K562 (cell line): ENCODE data around the gene IKZF4. TPM values are rescaled to one million over a fixed set of nuclear protein-coding genes. Genes with fewer than 3 reads are reported as not detected.

Experiments
- AFF4 ChIP-seq: sonication (generic); formaldehyde crosslinking; IDR thresholded peaks from 2 replicates; pipeline ENCODE4 v1.8.0; 2023; ENCODE audit warnings: mild to moderate bottlenecking, missing genetic modification reagents
- CHCHD3 ChIP-seq: fragments of 250-450 bp; sonication (Bioruptor Pico); IDR thresholded peaks from 2 replicates; pipeline ENCODE4 v2.1.2; 2022; ENCODE audit warnings: mild to moderate bottlenecking
- CREB3L1 ChIP-seq: fragments of 450-650 bp; IDR thresholded peaks from 2 replicates; pipeline ENCODE4 v1.6.1; 2014; ENCODE audit warnings: low read depth, mild to moderate bottlenecking, moderate library complexity, borderline replicate concordance
- NFIC ChIP-seq: fragments of 450-650 bp; IDR thresholded peaks from 2 replicates; pipeline ENCODE4 v1.6.1; 2017; ENCODE audit warnings: mild to moderate bottlenecking, inconsistent platforms
- NRF1 ChIP-seq, 2 experiments: fragments of 450-650 bp; IDR thresholded peaks in 1 of 2; conservative IDR thresholded peaks in 1 of 2; 2 replicates each; pipeline ENCODE4 v1.6.1; 2014; ENCODE audit warnings: mild to moderate bottlenecking in 2 of 2
- PHF8 ChIP-seq: fragments of 200-600 bp; sonication (generic); IDR thresholded peaks from 2 replicates; pipeline ENCODE4 v1.6.1; 2012; ENCODE audit warnings: mixed run types, mild to moderate bottlenecking, inconsistent platforms, low read length, moderate library complexity, borderline replicate concordance
- POLR2B ChIP-seq: fragments of 450-650 bp; IDR thresholded peaks from 2 replicates; pipeline ENCODE4 v1.6.1; 2018; ENCODE audit warnings: low read depth; ENCODE audit not compliant: partially characterized antibody
- REST ChIP-seq, 2 experiments: fragments of 450-650 bp; formaldehyde crosslinking in 1 of 2; IDR thresholded peaks; 2 replicates each; pipeline versions ENCODE4 v1.4.0 to v1.6.1; 2014 to 2020; ENCODE audit warnings: mild to moderate bottlenecking in 2 of 2, borderline replicate concordance in 1 of 2, low read depth in 1 of 2
- USF1 ChIP-seq: sonication (generic); formaldehyde crosslinking; IDR thresholded peaks from 2 replicates; pipeline ENCODE4 v1.9.0; 2022; ENCODE audit warnings: mild to moderate bottlenecking, missing genetic modification reagents
- ZNF766 ChIP-seq: fragments of 200-800 bp; sonication (Bioruptor generic); conservative IDR thresholded peaks from 2 replicates; pipeline ENCODE4 v1.6.1; 2016; ENCODE audit warnings: missing genetic modification characterization, missing compliant biosample characterization
- polyA plus RNA-seq, 8 experiments: library from polyadenylated mRNA; depleted of rRNA in 4 of 8; stranded (reverse) in 5 of 8; unstranded in 3 of 8; fragments of >200 nt; fragmentation: Nextera tagmentation in 2 of 8; fragmentation: Illumina TruSeq in 1 of 8; extraction: Ambion mirVana in 2 of 8; extraction: Trizol in 1 of 8; gene quantifications; 2 replicates each; pipeline versions ENCODE4 v1.2.1 to v1.2.3, GENCODE V29; 2011 to 2014; ENCODE audit warnings: inconsistent platforms in 1 of 8, missing spikeins in 1 of 8
- total RNA-seq, 7 experiments: library from RNA; depleted of rRNA in 6 of 7; stranded (reverse); fragments of >200 nt in 6 of 7; fragmentation: Illumina TruSeq in 2 of 7; extraction: Trizol in 2 of 7; gene quantifications; 2 replicates each; pipeline versions ENCODE4 v1.2.1 to v1.2.3, GENCODE V29; 2011 to 2021; ENCODE audit warnings: low replicate concordance in 1 of 7

The IKZF4 gene
- total and polyA plus RNA-seq, 9 of the 15 experiments (the other 6 are each of a cell fraction or from before 2014, with no cell fraction given), result 1.9 to 16.3 (median 3.6) TPM

- TF ChIP-seq CREB3L1, result peak; percentile 80; the same call in 1 of the 2 replicates
- TF ChIP-seq AFF4 (CRISPR knock-in tag), result 0 out of 2 replicates have a peak, but pooled peaks have one; percentile 75
- peak; percentile 70 for TF ChIP-seq USF1
- TF ChIP-seq ZNF766, result 0 out of 2 replicates have a peak, but pooled peaks have one; percentile 13
- 0 out of 2 replicates have a peak, but pooled peaks have one; percentile 9 for TF ChIP-seq CHCHD3 (CRISPR knock-in tag)
- TF ChIP-seq POLR2B, result peak; percentile 93
- peak; percentile 37 for TF ChIP-seq NFIC
- peak; percentile 84; the same call in 1 of the 2 replicates for TF ChIP-seq PHF8
- TF ChIP-seq REST (IDR thresholded peaks at IDR 0.05; ENCODE audit: borderline replicate concordance), result no peak
- 0 out of 2 replicates have a peak, but pooled peaks have one; percentile 16 for TF ChIP-seq REST (CRISPR knock-in tag; IDR thresholded peaks at IDR 0.05; ENCODE audit: low read depth)
- TF ChIP-seq NRF1 (conservative IDR thresholded peaks at IDR 0.05 in 1 of 2, IDR thresholded peaks at IDR 0.05 in 1 of 2), result peak; percentile 59 to 66
These were observed 47.1 kb upstream of the IKZF4 start, which contains the start of gene RAB5B (continued) for GRCh38 chr12:55973599-55974307.
